OCI-LY1 (cell line): Measurements from ENCODE around the gene FHIP1A.

Experiments used
- CTCF ChIP-seq: fragments of 200-600 bp; sonication (generic), shearing (Covaris generic); IDR thresholded peaks from 2 replicates; pipeline ENCODE4 v1.5.1; 2017; ENCODE audit warnings: mild to moderate bottlenecking, antibody characterized with exemption, low read length, moderate library complexity, mixed read lengths
- EZH2 ChIP-seq: fragments of 200-600 bp; sonication (generic), shearing (Covaris generic); IDR thresholded peaks from 2 replicates; pipeline ENCODE4 v1.8.0; 2017; ENCODE audit warnings: borderline replicate concordance, mixed run types, mild to moderate bottlenecking, antibody characterized with exemption, low read length, moderate library complexity, mixed read lengths

DNA sequence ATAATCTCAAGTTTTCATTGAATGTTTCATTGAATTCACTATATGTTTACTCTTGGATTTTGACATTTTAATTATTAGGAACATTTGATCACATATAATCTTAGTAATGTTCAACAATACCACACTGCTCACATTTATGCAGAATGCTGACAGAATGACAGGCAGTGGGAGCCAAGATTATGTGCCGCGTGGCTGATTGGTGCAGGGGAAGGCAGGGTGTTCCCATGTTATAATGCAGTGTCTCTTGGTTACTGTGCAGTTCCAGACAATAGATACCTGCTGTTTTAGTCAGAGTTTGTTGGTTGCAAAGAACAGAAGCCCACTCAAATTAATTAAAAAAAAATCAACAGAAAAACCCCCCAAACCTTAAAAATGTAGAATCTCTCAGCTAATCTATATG, 33.0 kb downstream of the FHIP1A start:
- TF ChIP-seq CTCF (no peak), EZH2 (no peak)
